Gastrocnemius medialis (tissue), 4 donors: ENCODE measurements around the gene KCNQ4.

Experiments used
- POLR2A ChIP-seq, 2 donors: fragments of 450-650 bp; IDR thresholded peaks; one replicate each; pipeline ENCODE4 v1.6.1; 2017; ENCODE audit warnings: antibody characterized with exemption in 2 of 2, mild to moderate bottlenecking in 2 of 2, moderate library complexity in 2 of 2
- TF ChIP-seq, protein P1 (sequence below), 5 experiments: fragments of 450-650 bp in 3 of 5; fragments of 200-600 bp in 2 of 5; sonication (generic) in 2 of 5; IDR thresholded peaks in 4 of 5; conservative IDR thresholded peaks in 1 of 5; 1 replicate in 4 of 5; 2 replicates in 1 of 5; pipeline ENCODE4 v1.5.1; 2016 to 2019; ENCODE audit warnings: antibody characterized with exemption in 5 of 5, mild to moderate bottlenecking in 3 of 5, moderate library complexity in 3 of 5

DNA sequence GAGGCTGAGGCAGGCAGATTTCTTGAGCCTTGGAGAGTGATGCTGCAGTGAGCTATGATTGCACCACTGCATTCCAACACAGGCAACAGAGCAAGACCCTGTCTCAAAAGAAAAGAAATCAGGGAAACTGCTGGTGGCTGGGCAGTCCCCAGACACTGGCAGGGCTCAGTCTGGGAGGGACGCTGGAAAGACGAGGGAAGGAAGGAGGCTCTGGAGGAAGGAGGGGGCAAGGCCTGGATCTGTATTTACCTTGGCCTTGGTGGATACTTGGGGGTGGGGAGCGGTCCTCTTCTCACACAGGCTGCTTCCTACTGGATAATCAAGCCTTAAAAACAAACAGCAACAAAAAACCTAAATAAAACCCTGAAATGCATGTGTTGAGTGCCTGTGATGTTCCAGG is 24.4 kb downstream of the KCNQ4 start:
- TF ChIP-seq, protein P1, sequence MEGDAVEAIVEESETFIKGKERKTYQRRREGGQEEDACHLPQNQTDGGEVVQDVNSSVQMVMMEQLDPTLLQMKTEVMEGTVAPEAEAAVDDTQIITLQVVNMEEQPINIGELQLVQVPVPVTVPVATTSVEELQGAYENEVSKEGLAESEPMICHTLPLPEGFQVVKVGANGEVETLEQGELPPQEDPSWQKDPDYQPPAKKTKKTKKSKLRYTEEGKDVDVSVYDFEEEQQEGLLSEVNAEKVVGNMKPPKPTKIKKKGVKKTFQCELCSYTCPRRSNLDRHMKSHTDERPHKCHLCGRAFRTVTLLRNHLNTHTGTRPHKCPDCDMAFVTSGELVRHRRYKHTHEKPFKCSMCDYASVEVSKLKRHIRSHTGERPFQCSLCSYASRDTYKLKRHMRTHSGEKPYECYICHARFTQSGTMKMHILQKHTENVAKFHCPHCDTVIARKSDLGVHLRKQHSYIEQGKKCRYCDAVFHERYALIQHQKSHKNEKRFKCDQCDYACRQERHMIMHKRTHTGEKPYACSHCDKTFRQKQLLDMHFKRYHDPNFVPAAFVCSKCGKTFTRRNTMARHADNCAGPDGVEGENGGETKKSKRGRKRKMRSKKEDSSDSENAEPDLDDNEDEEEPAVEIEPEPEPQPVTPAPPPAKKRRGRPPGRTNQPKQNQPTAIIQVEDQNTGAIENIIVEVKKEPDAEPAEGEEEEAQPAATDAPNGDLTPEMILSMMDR (IDR thresholded peaks at IDR 0.05 in 4 of 5, conservative IDR thresholded peaks at IDR 0.05 in 1 of 5), result no peak
- no peak for TF ChIP-seq POLR2A (IDR thresholded peaks at IDR 0.05)
